HepG2 (cell line): Measurements from ENCODE around the gene PLEKHA8.

Experiments
- ETV6 ChIP-seq: sonication (generic); formaldehyde crosslinking; conservative IDR thresholded peaks from 2 replicates; pipeline ENCODE4 v1.4.0; 2020; ENCODE audit warnings: missing genetic modification reagents
- NBN ChIP-seq: fragments of 450-650 bp; conservative IDR thresholded peaks from 2 replicates; pipeline ENCODE4 v1.6.1; 2017
- POLR2A ChIP-seq, 2 experiments: IDR thresholded peaks; 2 replicates each; pipeline ENCODE4 v1.6.1; 2011; ENCODE audit warnings: low read depth in 2 of 2, low read length in 2 of 2, mild to moderate bottlenecking in 1 of 2, moderate library complexity in 1 of 2; ENCODE audit not compliant: insufficient read depth in 1 of 2
- SP4 ChIP-seq: sonication (generic); formaldehyde crosslinking; IDR thresholded peaks from 2 replicates; pipeline ENCODE4 v1.8.1; 2023; ENCODE audit warnings: mild to moderate bottlenecking, missing genetic modification reagents
- TMF1 ChIP-seq: sonication (generic); formaldehyde crosslinking; IDR thresholded peaks from 2 replicates; pipeline ENCODE4 v1.8.1; 2022; ENCODE audit warnings: low read depth, missing genetic modification reagents
- U2AF2 ChIP-seq: fragments of 200-400 bp; formaldehyde crosslinking; IDR thresholded peaks from 2 replicates; pipeline ENCODE4 v1.6.1; 2017; ENCODE audit warnings: low read depth, mild to moderate bottlenecking, low read length
- ZBTB26 ChIP-seq: IDR thresholded peaks from 2 replicates; pipeline ENCODE4 v1.6.1; 2016; ENCODE audit warnings: missing compliant biosample characterization, missing genetic modification reagents, borderline replicate concordance
- ZNF451 ChIP-seq: sonication (generic); formaldehyde crosslinking; IDR thresholded peaks from 2 replicates; pipeline ENCODE4 v1.5.0; 2020; ENCODE audit warnings: mild to moderate bottlenecking, missing genetic modification reagents

DNA sequence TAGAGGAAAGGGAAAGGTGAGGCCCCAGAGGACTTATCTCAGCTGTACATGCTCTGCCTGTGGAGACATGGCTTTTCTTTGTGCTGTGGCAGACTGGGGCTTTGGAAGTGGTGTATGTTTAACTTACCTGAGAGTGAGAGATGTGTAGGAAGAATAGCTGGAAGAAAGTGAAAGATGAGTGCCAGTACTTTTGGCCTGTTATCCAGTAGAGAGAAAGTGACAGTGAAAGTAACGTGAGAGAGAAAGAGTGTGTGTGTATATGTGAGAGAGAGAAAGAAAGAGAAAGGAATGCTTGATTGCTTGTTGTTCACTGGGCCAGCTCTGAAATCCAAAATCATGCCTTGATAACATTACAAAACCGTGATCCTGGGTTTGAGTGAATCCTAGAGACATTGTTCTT lies 132.1 kb downstream of the PLEKHA8 start:
- TF ChIP-seq ZBTB26 (no peak), ETV6 (CRISPR knock-in tag) (no peak), NBN (no peak), POLR2A (IDR thresholded peaks at IDR 0.05; ENCODE audit: insufficient read depth in 1 of 2, low read depth in 2 of 2, low read length in 2 of 2) (no peak), ZNF451 (no peak), SP4 (CRISPR knock-in tag) (no peak), TMF1 (CRISPR knock-in tag) (no peak), U2AF2 (no peak)
